Osteoblast (primary cell): ENCODE data around the gene GALT. TPM values are rescaled to one million over a fixed set of nuclear protein-coding genes. Genes with fewer than 3 reads are reported as not detected.

Source experiments
- DNase-seq: peaks from one replicate; pipeline ENCODE4 v3.0.0; 2011; ENCODE audit warnings: low spot score, mixed read lengths; ENCODE audit not compliant: insufficient read length; ENCODE audit errors: missing footprints
- H2AFZ ChIP-seq: 2 replicates; pipeline ENCODE4 v1.6.0; 2011; ENCODE audit warnings: mild to moderate bottlenecking, low read length
- H3K27ac ChIP-seq: 2 replicates; pipeline ENCODE4 v1.5.1; 2011; ENCODE audit warnings: mild to moderate bottlenecking, low read depth, low read length, moderate library complexity
- H3K27me3 ChIP-seq: 2 replicates; pipeline ENCODE4 v1.6.0; 2012; ENCODE audit warnings: mild to moderate bottlenecking, control low read depth, inconsistent platforms, low read length, moderate library complexity; ENCODE audit not compliant: insufficient read depth
- H3K36me3 ChIP-seq: 2 replicates; pipeline ENCODE4 v1.5.1; 2011; ENCODE audit warnings: mild to moderate bottlenecking, low read length, control low read depth, moderate library complexity; ENCODE audit not compliant: insufficient read depth
- H3K4me1 ChIP-seq: 2 replicates; pipeline ENCODE4 v1.5.1; 2011; ENCODE audit warnings: mild to moderate bottlenecking, low read length, control low read depth, moderate library complexity; ENCODE audit not compliant: insufficient read depth
- H3K4me2 ChIP-seq: 2 replicates; pipeline ENCODE4 v1.6.0; 2011; ENCODE audit warnings: mild to moderate bottlenecking, low read length; ENCODE audit not compliant: insufficient read depth
- H3K4me3 ChIP-seq: fragments of 200-600 bp; sonication (generic); 3 replicates; pipeline ENCODE4 v1.5.1; 2012; ENCODE audit warnings: mild to moderate bottlenecking, low read length, inconsistent platforms; ENCODE audit not compliant: insufficient read depth
- H3K79me2 ChIP-seq: 2 replicates; pipeline ENCODE4 v1.6.0; 2012; ENCODE audit warnings: mild to moderate bottlenecking, low read length, control low read depth, inconsistent platforms; ENCODE audit not compliant: insufficient read depth
- H3K9me3 ChIP-seq: 2 replicates; pipeline ENCODE4 v1.5.1; 2011; ENCODE audit warnings: low read depth, low read length, control low read depth
- H4K20me1 ChIP-seq: 2 replicates; pipeline ENCODE4 v1.6.0; 2012; ENCODE audit warnings: mild to moderate bottlenecking, low read length, control low read depth; ENCODE audit not compliant: insufficient read depth
- total RNA-seq: library from RNA; depleted of rRNA; stranded (reverse); fragments of >200 nt; gene quantifications from 2 replicates; pipeline ENCODE4 v1.2.3, GENCODE V29; 2012
- TF ChIP-seq, protein P1 (sequence below): IDR thresholded peaks from 2 replicates; pipeline ENCODE4 v1.5.1; 2011; ENCODE audit warnings: mild to moderate bottlenecking, low read depth, low read length, moderate library complexity; ENCODE audit errors: extremely low read depth

GALT gene
- total RNA-seq, 1 donor: 32.6 TPM

DNA sequence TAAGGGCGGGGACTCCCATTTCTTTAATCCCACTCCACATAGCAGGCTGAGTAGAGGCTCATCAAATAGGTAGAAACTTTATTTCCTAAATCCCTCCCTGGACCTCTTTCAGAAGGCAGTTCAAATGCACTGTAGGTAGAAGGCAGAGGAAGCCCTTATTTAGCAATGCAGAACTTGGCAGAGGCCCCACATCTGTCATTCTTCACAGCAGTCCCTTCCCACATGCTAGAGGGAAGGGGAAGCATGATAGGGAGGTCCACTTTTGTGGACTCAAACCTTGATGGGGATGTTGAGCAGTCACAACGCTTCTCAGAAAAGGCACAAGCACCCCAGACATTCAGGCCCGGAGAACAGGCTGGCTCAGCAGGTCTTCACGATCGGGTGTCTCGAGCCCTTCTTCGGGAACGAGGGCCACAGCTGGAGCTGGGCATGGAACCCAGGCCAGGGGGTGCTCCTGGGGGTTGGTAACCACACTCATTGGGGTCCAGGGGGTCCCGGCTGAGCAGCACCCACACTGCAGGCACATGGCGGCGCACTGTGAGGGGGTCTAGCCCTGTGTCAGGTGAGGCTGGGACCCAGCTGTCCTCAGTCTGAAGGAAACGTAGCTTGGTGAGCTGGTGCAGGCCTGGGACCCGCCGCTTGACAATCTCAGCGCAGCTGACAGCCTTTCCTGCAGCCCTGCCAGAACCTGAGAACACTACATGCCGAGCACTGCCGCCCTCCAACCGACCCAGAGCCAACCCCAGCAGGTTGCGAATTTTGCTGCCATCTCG lies 35.9 kb upstream of the GALT start:
- Histone ChIP-seq H3K4me2 (peak overlapping the region; percentile 83), H3K27me3 (no peaks in the 10 kb centered on the region), H3K4me1 (peaks cover 12% of the 10 kb centered on the region), H3K9me3 (no peaks in the 10 kb centered on the region), H3K4me3 (peak overlapping the region; percentile 94), H2AFZ (no peak overlapping the region), H3K79me2 (peaks cover 11% of the 10 kb centered on the region), H3K27ac (no peak overlapping the region), H4K20me1 (no peaks in the 10 kb centered on the region), H3K36me3 (peaks cover 17% of the 10 kb centered on the region)
- no peak for DNase-seq
- TF ChIP-seq, protein P1, sequence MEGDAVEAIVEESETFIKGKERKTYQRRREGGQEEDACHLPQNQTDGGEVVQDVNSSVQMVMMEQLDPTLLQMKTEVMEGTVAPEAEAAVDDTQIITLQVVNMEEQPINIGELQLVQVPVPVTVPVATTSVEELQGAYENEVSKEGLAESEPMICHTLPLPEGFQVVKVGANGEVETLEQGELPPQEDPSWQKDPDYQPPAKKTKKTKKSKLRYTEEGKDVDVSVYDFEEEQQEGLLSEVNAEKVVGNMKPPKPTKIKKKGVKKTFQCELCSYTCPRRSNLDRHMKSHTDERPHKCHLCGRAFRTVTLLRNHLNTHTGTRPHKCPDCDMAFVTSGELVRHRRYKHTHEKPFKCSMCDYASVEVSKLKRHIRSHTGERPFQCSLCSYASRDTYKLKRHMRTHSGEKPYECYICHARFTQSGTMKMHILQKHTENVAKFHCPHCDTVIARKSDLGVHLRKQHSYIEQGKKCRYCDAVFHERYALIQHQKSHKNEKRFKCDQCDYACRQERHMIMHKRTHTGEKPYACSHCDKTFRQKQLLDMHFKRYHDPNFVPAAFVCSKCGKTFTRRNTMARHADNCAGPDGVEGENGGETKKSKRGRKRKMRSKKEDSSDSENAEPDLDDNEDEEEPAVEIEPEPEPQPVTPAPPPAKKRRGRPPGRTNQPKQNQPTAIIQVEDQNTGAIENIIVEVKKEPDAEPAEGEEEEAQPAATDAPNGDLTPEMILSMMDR: no peak

DNA sequence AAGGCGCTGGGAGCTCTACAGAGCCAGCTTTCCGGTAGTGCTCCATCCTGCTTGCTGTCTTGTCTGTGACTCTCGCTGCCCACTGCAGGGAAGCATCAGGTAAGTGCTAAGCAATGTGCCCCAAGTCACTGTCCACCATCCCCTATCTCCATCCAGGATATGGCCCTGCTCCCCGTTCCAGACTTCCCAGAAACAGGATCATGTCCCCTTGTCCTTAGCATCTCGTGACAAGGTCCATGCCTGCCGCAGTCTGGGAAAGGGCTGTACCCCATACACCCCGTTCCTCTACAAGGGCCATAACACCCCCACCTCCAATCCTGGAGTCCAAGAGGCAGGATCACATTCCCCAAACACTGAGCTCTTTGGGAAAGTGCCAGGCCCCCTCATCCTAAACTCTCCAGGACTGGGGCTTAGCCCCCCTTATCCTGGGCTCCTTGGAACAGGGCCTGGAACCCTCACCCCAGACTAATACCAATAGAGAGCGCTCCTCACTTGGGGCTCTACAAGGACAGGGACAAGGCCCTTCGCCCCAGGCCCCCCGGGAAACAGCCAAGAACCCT lies 35.1 kb upstream of the GALT start:
- TF ChIP-seq, protein P1: no peak

DNA sequence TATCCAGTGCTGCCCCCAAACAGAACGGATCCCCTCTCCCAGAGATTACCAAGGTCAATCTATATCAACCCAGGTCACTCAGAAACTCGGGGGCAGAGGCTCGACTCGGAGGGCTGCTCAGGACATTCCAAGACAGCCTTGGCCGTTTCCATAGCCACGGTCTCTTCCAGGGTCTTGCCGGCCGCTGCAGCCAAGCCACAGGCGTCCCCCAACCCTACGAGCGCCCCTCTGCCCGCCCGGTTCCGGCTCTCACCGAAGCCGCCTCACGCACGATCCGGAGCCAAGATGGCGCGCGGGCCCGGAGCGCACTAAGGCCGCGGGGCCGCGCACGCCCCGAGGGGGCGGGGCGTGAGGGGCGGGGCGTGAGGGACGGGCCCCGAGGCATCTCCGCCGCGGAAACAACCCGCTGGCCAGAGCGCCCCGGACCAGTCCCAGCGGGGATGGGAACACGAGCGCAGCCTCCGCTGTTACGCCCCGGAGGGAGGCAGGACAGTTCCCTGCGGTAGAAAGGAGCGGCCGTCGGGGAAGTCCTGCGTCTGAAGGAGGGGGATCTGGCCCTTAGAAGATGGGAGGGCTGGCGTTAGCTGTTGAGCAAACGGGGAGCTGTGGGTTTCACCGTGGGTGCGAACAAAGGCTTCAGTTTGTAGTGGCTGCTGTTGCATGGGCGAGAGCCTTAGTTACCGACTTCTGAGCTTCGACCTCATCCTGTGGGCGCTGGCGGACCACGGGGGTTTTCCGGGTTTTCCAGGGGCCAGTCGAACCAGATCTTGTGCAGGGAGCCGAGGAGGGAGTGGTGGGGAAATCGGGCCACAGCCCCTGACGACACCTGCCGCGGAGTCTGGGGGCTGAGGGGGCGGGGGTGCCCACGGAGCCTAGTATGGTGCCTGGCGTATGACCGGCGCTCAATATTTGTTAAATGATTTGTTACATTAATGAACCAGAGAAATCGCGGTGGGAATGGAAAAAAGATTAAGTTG lies 34.4 kb upstream of the GALT start, which contains the start of gene RPP25L:
Gene RPP25L (minus strand): TSS at position 287 of the 977 bp plus-strand sequence. CDS start 801 bp downstream, outside the sequence.
- H4K20me1 ChIP-seq: no peaks in the 10 kb centered on the region
- peaks cover 12% of the 10 kb centered on the region for H3K4me1 ChIP-seq
- H3K27ac ChIP-seq: peak within 1 kb of the TSS; percentile 85
- H2AFZ ChIP-seq: peak within 1 kb of the TSS; percentile 96
- H3K4me2 ChIP-seq: peak within 1 kb of the TSS; percentile 83
- H3K36me3 ChIP-seq: peaks cover 32% of the 10 kb centered on the region
- DNase-seq: peak; percentile 100
- H3K4me3 ChIP-seq: peak within 1 kb of the TSS; percentile 94
- no peaks in the 10 kb centered on the region for H3K27me3 ChIP-seq
- H3K9me3 ChIP-seq: no peaks in the 10 kb centered on the region
- peaks cover 11% of the 10 kb centered on the region for H3K79me2 ChIP-seq
- TF ChIP-seq, protein P1: no peak

More for the DNA sequence above, 35.1 kb upstream of the GALT start:
- H3K79me2 ChIP-seq: peaks cover 11% of the 10 kb centered on the region
- peak overlapping the region; percentile 96 for H2AFZ ChIP-seq
- H3K4me1 ChIP-seq: peaks cover 12% of the 10 kb centered on the region
- peak overlapping the region; percentile 85 for H3K27ac ChIP-seq
- H3K4me2 ChIP-seq: peak overlapping the region; percentile 83
- H3K36me3 ChIP-seq: peaks cover 24% of the 10 kb centered on the region
- no peaks in the 10 kb centered on the region for H3K27me3 ChIP-seq
- DNase-seq: no peak
- H3K4me3 ChIP-seq: peak overlapping the region; percentile 94
- H4K20me1 ChIP-seq: no peaks in the 10 kb centered on the region
- H3K9me3 ChIP-seq: no peaks in the 10 kb centered on the region
